GM19099 (cell line): ENCODE data around the gene HSPB1.

Experiments used
- POLR2A ChIP-seq: IDR thresholded peaks from 3 replicates; pipeline ENCODE4 v1.6.1; 2011; ENCODE audit warnings: low read depth; ENCODE audit not compliant: insufficient read length; ENCODE audit errors: extremely low read depth

Gene HSPB1

DNA sequence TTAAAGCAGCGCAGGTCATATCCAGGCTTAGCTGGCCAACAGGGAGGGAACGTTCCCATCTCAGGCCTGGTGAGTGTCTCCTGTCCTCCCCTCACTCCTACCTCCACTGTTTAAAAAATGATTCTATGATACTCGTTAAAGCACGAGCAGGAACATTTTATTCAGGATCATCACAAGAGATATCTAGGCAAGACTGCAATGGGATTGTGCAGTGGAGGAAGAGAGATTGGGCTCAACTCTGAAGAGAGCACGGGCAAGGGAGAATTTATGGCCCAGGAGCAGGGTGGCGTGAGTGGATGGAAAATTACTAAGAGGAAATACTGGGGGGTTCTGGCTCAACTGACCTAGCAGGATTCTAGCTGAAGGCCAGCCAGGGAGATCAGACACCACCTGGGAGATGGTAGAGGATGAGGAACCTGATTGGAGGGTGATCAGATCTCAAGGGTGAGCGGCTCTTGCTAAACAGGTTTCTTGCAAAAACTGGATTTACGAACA lies 9.0 kb upstream of the HSPB1 start:
- TF ChIP-seq POLR2A = no peak

DNA sequence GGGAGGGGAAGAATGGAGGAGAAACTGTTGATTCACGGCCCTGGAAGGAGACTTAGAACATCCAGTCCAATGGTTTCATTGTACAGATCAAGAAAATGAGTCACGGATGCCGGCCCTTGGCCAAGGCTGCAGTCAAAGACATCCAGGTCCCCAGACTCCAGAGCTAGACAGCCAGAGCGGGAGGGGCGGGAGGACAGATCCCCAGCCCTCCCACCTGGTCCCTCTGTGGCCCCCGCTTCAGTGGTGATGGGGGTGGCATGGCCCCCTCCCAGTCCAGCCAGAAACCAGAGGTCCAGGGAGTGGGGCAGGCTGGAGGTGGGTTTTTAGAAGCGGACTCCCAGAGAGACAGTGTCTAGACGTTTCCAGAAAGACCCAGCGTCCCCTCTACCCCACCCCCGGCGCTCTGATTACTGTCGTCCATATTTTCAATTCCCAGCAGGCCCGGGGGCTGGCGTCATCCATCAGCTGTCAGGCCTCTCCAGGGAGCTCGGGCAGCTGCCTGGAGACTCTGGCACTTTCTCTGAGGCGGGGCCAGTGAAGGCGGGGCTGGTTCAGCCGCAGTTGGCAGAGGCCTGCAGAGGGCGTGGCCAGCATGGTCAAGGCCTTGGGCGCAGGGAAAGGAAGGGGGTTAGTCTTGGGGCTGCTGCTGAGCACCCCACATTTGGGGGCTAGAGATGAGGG lies 8.0 kb upstream of the HSPB1 start:
- TF ChIP-seq POLR2A = no peak

DNA sequence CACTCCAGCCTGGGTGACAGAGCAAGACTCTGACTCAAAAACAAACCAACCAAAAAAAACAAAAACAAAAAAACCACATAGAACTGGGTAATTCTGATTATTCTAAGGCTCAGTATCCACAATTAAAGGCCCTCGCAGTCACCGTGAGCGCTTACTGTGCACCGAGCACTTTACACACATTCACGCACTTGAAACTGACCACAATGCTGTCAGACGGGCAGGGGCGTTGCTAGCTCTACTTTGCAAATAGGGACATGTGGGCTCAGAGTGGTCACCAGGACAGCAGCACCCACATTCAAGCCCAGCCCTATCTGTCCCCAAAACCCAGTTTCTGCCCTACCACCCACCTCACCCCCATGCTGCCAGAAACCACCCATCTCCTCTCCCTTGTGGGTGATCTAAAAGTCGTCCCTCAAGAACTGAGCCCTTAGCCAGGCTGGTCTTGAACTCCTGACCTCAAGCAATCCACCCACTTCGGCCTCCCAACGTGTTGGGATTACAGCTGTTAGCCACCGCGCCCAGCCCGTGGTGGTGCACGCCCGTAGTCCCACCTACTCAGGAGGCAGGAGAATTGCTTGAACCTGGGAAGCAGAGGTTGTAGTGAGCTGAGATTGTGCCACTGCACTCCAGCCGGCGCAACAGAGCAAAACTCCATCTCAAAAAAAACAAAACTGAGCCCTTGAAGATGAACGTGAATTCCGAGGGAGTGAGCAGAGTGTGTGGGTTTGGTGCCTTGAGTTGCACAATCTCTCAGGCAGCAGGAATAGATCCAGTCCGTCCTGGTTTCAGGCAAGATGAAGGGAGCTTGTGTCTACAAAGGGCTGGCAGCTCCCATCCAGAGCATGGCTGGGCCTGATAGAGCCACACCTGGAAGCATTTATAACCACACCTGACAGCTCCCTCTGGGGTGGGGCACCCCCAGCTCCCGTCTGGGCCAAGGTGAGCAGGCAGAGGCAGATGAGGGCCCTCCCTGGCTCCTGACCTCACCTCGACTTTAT lies 5.4 kb upstream of the HSPB1 start:
- TF ChIP-seq POLR2A = no peak

DNA sequence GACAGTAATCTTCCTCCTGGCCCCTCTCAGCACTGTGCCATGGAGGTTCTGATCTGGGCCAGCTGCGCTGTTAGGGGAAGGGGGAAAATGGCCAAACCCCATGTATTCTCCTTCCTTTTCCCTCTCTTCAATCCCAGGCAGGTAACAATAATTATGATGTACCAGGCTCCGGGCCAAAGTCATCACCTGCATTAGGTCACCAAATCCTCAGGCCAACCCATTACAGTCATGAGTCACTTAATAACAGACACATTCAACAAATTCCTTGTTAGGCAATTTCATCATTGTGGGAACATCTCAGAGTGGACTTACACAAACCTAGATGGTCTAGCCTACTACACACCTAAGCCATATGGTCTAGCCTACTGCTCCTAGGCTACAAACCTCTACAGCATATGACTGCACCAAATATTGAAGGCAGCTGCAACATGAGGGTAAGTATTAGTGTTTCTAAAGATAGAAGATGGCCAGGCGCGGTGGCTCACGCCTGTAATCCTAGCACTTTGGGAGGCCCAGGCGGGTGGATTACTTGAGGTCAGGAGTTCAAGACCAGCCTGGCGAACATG lies 2.2 kb upstream of the HSPB1 start:
- TF ChIP-seq POLR2A = no peak

DNA sequence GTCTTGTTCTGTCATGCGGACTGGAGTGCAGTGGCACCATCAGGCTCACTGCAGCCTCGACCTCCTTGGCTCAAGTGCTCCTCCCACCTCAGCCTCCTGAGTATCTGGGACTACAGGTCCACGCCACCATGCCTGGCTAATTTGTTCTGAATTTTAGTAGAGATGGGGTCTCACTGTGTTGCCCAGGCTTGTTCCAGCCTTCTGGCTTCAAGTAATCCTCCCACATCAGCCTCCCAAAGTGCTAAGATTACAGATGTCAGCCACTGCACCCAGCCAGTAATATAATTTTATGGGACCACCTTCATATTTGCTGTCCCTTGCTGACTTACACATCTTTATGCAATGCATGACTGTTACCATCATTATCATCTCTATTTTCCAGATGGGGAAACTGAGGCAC lies 1.5 kb upstream of the HSPB1 start:
- TF ChIP-seq POLR2A = no peak

DNA sequence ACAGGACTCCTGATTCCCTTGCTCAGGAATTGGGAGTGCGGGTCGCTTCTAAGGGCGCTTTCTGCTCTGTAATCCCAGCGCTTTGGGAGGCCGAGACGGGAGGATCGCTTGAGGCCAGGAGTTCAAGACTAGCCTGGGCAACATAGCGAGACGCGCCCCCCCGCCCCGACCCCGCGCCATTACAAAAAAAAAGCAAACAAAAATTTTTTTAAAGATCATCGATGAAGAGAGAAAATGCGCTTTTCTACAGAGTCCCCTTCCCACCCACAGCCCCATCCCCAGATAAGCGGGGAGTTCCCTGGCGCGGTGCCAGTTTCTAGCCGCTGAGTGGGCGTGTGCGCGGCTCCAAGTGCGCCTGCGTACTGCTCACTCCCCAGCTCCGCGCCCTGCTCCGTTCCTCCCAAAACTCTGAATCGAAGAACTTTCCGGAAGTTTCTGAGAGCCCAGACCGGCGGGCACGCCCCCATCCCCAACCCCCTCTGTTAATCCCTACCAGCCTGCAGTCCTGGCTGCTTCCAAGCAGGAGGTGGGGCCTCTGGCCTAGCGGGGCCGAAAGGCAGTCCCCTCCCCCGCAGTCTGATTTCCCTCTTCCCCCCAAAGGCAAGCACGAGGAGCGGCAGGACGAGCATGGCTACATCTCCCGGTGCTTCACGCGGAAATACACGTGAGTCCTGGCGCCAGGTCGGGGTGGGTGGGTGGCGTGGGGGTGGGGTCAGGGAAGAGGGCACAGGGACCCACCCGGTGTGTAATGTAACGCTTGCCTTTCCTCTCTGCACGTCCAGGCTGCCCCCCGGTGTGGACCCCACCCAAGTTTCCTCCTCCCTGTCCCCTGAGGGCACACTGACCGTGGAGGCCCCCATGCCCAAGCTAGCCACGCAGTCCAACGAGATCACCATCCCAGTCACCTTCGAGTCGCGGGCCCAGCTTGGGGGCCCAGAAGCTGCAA lies 1.0 kb downstream of the HSPB1 start:
- no peak for TF ChIP-seq POLR2A

DNA sequence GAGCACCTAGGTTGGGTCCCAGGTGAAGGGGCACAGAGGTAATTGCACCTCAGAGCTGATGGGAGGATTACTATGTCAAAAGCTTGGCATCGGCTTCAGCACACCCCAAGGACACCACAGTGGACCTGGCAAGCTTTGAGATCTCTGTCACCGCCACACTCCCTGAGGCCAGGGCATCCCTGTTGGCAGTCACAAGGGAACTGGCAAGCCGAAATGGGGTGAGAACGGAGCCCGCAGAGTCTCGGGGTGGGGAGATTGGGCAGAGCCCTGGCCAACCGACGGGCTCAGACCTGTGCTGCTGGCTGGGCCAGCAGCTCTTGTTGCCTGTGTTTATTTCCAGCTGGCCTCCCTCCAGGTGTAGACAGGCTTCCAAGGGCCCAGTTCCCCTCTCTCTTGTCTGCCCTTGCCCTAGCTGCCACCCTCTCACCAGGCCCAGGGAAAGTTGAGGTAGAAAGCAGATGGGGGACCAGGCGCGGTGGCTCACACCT lies 2.5 kb downstream of the HSPB1 start:
- no peak for TF ChIP-seq POLR2A

DNA sequence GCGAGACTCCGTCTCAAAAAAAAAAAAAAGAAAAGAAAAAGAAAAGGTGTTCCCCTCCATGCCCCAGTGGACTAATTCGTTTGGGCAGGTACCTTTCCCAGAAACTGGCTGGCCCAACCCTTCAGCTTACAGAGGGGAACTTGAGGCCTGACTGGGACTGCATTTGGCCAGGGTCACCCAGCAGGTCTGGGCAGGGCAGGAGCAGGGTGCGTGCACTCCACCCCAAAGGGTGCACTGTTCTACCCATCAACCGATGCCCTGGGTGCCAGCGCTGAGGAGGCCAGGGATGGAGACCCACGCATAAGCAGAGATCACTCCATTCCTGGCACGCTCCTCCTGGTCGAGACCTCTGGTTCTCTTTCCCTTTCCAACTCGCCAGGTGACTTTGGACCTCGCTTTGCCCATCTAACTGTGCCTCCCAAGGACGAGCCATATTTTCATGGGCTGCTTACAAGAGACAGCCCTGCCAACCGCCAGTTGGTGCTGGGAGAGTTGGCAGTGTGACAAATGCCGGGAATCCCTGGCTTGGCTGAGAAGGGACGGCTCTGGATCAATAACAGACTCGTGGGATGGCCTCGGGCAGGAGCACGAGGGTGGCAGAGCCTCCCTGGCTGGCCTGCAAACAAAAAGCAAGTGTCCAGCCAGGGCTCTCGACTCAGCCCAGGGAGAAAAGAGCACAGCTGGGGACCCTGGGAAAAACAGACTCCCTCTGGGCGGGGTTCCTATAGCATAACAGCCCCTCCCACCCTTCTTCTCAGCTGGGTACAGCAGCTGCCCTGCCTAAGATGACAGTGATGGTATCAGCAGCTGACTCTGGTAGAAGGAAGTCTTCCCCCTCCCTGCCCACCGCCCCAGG lies 7.9 kb downstream of the HSPB1 start:
- no peak for TF ChIP-seq POLR2A

DNA sequence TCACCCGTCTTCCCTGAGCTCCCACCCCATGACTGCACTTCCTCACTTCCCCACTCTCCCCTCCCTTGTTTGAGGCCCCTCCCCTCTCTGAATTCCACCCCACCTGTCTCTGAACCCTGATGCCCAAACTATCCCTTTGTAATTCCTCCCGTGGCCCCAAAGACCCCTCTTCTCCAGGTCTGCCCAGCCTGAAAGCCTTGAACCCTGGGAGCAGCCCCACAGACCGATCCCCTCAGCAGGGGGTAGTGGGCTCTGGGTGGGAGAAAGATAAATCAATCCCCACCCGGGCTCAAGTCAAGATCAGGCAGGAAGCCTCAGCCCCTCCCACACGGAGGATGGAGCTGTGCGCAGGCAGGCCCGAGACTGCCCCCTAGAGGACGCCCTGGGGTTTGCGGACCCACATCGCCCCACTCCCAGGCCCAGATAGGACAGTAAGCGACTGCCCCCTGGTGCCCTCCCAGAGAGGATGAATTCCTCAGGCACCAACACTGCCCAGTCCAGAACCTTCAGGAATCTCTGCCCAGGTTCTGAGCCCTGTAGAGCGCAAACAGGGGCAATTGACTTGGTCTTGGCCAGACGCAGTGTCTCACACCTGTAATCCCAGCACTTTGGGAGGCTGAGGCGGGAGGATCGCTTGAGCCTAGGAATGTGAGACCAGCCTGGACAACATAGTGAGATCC lies 11.7 kb downstream of the HSPB1 start:
- no peak for TF ChIP-seq POLR2A

DNA sequence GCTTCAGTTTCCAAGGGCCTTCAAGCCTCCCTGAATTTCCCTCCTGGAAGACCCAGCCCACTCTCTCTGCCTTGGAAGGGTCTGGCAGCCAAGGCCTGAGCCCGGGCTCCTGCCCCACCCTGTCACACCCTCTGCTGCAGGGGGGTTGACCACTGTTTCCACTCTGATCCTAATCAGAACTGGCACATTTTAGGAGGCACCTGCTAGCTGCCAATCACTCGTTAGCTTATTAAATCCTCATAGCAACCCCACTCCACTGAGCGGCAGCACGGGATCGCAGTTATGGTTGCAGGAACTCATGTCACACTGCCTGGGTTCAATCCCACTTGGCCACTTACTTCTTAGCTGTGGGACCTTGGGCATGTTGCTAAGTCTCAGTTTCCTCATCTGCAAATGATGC lies 12.9 kb downstream of the HSPB1 start:
- no peak for TF ChIP-seq POLR2A

DNA sequence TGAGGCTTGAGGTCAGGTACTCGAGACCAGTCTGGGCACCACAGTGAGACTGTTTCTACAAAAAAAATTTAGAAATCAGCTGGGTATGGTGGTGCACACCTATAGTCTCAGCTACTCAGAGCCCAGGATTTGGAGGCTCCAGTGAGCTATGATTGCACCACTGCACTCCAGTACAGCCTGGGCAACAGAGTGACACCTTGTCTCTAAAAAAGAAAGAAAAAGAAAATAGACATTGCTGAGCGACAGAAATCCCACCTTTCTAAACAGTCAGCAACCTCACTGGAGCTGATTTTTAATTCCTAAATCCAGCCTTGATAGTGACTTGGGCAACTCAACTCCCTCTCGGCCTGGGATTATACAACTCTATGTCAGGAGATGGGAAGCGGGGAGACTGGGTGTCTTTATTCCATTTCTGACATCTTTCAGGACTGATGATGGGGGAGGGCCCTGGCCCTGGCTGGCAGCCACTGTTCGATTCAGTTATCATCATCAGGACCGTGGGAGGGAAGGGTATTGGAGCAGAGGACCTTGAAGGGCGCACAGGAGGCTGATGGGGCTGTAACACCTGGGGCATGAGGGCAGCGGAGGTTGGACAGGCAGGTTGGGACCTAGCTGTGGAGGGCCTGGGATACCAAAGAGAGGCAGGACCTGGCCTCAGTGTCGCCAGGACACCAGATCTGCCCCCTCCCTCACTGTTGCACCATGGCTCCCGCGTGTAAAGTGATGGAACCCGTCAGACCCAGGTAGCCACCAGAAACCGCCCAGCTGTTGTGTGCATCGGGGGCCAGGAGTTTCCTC lies 14.7 kb downstream of the HSPB1 start:
- TF ChIP-seq POLR2A = no peak
